HEK293 (cell line): ENCODE data around the gene RFPL4A.

Experiments used
- BCL11B ChIP-seq: fragments of 450-650 bp; formaldehyde crosslinking; IDR thresholded peaks from 2 replicates; pipeline ENCODE4 v1.5.1; 2016; ENCODE audit warnings: low read depth, missing biosample characterization, missing genetic modification characterization
- MEIS1 ChIP-seq: sonication (generic); formaldehyde crosslinking; IDR thresholded peaks from 2 replicates; pipeline ENCODE4 v1.8.1; 2022; ENCODE audit warnings: missing genetic modification reagents, mild to moderate bottlenecking, borderline replicate concordance
- ZBTB21 ChIP-seq: fragments of 450-650 bp; formaldehyde crosslinking; IDR thresholded peaks from 2 replicates; pipeline ENCODE4 v1.5.1; 2017; ENCODE audit warnings: missing biosample characterization, missing genetic modification characterization
- ZBTB7A ChIP-seq: fragments of 450-650 bp; formaldehyde crosslinking; IDR thresholded peaks from 2 replicates; pipeline ENCODE4 v1.5.1; 2016; ENCODE audit warnings: low read depth, missing biosample characterization, missing genetic modification characterization
- ZNF23 ChIP-seq: fragments of 450-650 bp; formaldehyde crosslinking; IDR thresholded peaks from 2 replicates; pipeline ENCODE4 v1.5.1; 2016; ENCODE audit warnings: missing biosample characterization, missing genetic modification characterization, borderline replicate concordance
- ZNF24 ChIP-seq: fragments of 450-650 bp; formaldehyde crosslinking; IDR thresholded peaks from 2 replicates; pipeline ENCODE4 v1.5.1; 2016; ENCODE audit warnings: missing biosample characterization, missing genetic modification characterization
- ZNF274 ChIP-seq, 2 experiments: fragments of 200-500 bp in 1 of 2; fragments of 450-650 bp in 1 of 2; sonication (Bioruptor generic) in 1 of 2; formaldehyde crosslinking in 1 of 2; IDR thresholded peaks; 2 replicates each; pipeline versions ENCODE4 v1.5.1 to v1.6.1; 2014 to 2016; ENCODE audit warnings: borderline replicate concordance in 1 of 2, inconsistent platforms in 1 of 2, low read length in 1 of 2, missing biosample characterization in 1 of 2, missing genetic modification characterization in 1 of 2
- ZNF423 ChIP-seq: fragments of 450-650 bp; formaldehyde crosslinking; IDR thresholded peaks from 2 replicates; pipeline ENCODE4 v1.5.1; 2016; ENCODE audit warnings: missing biosample characterization, missing genetic modification characterization
- ZNF660 ChIP-seq: fragments of 450-650 bp; IDR thresholded peaks from 2 replicates; pipeline ENCODE4 v1.5.1; 2018; ENCODE audit warnings: missing biosample characterization, mild to moderate bottlenecking, missing genetic modification characterization
- ZSCAN16 ChIP-seq: fragments of 450-650 bp; formaldehyde crosslinking; IDR thresholded peaks from 2 replicates; pipeline ENCODE4 v1.5.1; 2016; ENCODE audit warnings: missing biosample characterization, missing genetic modification characterization
- TF ChIP-seq, protein P1 (sequence below): fragments of 450-650 bp; formaldehyde crosslinking; IDR thresholded peaks from 2 replicates; pipeline ENCODE4 v1.5.1; 2016; ENCODE audit warnings: missing biosample characterization, missing genetic modification characterization

DNA sequence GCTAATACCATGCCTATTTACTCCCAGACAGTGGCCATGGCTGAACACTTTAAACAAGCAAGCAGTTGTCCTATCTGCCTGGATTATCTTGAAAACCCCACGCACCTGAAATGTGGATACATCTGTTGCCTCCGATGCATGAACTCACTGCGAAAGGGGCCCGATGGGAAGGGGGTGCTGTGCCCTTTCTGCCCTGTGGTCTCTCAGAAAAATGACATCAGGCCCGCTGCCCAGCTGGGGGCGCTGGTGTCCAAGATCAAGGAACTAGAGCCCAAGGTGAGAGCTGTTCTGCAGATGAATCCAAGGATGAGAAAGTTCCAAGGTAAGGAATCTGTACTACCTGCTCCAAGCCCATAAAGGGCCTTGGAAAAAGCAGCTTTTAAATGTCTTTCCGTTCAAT, 18.6 kb downstream of the RFPL4A start:
- TF ChIP-seq ZNF23 (tag by site-specific recombination) (no peak), ZNF24 (no peak), MEIS1 (CRISPR knock-in tag) (no peak), ZBTB7A (tag by site-specific recombination) (no peak), ZNF660 (tag by site-specific recombination) (no peak), ZNF274 (IDR thresholded peaks at IDR 0.05; ENCODE audit: low read length) (no peak), ZNF274 (tag by site-specific recombination; IDR thresholded peaks at IDR 0.05; ENCODE audit: borderline replicate concordance) (no peak), BCL11B (tag by site-specific recombination) (no peak), ZBTB21 (tag by site-specific recombination) (no peak), ZNF423 (no peak), ZSCAN16 (no peak)
- TF ChIP-seq, protein P1, sequence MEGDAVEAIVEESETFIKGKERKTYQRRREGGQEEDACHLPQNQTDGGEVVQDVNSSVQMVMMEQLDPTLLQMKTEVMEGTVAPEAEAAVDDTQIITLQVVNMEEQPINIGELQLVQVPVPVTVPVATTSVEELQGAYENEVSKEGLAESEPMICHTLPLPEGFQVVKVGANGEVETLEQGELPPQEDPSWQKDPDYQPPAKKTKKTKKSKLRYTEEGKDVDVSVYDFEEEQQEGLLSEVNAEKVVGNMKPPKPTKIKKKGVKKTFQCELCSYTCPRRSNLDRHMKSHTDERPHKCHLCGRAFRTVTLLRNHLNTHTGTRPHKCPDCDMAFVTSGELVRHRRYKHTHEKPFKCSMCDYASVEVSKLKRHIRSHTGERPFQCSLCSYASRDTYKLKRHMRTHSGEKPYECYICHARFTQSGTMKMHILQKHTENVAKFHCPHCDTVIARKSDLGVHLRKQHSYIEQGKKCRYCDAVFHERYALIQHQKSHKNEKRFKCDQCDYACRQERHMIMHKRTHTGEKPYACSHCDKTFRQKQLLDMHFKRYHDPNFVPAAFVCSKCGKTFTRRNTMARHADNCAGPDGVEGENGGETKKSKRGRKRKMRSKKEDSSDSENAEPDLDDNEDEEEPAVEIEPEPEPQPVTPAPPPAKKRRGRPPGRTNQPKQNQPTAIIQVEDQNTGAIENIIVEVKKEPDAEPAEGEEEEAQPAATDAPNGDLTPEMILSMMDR (tag by site-specific recombination) = no peak
